HEK293 (cell line): ENCODE results near the gene BIN1.

Experiments used
- CTCF ChIA-PET: fragments of 350-600 bp; formaldehyde crosslinking; extraction: SDS; loops from one replicate; lab custom pipeline; 2021; ENCODE audit warnings: antibody characterized with exemption; lab: Yijun Ruan, JAX
- POLR2A ChIA-PET: fragments of 300-600 bp; formaldehyde crosslinking; extraction: SDS; loops from one replicate; lab custom pipeline; 2020; ENCODE audit warnings: antibody characterized with exemption, inconsistent platforms; lab: Yijun Ruan, JAX
- H3K27ac ChIP-seq: fragments of 200-500 bp; sonication (Bioruptor generic); 2 replicates; pipeline ENCODE4 v1.5.1; 2014; ENCODE audit warnings: low read depth, low read length, control low read depth, inconsistent platforms; ENCODE audit errors: extremely low read depth
- H3K36me3 ChIP-seq, 2 experiments: fragments of 200-500 bp in 1 of 2; sonication (Bioruptor generic) in 1 of 2; 1 replicate in 1 of 2; 2 replicates in 1 of 2; pipeline ENCODE4 v1.5.1; 2014 to 2017; ENCODE audit warnings: inconsistent platforms in 2 of 2, low read length in 2 of 2; ENCODE audit not compliant: control insufficient read depth in 2 of 2, insufficient read depth in 1 of 2
- H3K4me1 ChIP-seq: fragments of 200-500 bp; sonication (Bioruptor generic); 2 replicates; pipeline ENCODE4 v1.5.1; 2014; ENCODE audit warnings: mild to moderate bottlenecking, low read length, inconsistent platforms; ENCODE audit not compliant: control insufficient read depth, insufficient read depth
- H3K4me3 ChIP-seq: 2 replicates; pipeline ENCODE4 v1.5.1; 2011; ENCODE audit warnings: low read depth, mild to moderate bottlenecking, control low read depth, low read length, moderate library complexity
- H3K9me3 ChIP-seq: fragments of 200-500 bp; sonication (Bioruptor generic); 2 replicates; pipeline ENCODE4 v1.5.1; 2014; ENCODE audit warnings: low read depth, low read length, inconsistent platforms; ENCODE audit not compliant: control insufficient read depth, insufficient read depth
- BCL11B ChIP-seq: fragments of 450-650 bp; formaldehyde crosslinking; IDR thresholded peaks from 2 replicates; pipeline ENCODE4 v1.5.1; 2016; ENCODE audit warnings: low read depth, missing biosample characterization, missing genetic modification characterization
- FEZF1 ChIP-seq: fragments of 450-650 bp; formaldehyde crosslinking; IDR thresholded peaks from 2 replicates; pipeline ENCODE4 v1.5.1; 2016; ENCODE audit warnings: missing biosample characterization, missing genetic modification characterization
- GLIS2 ChIP-seq: fragments of 450-650 bp; formaldehyde crosslinking; IDR thresholded peaks from 2 replicates; pipeline ENCODE4 v1.5.1; 2016; ENCODE audit warnings: missing biosample characterization, missing genetic modification characterization
- HIC1 ChIP-seq: fragments of 450-650 bp; formaldehyde crosslinking; IDR thresholded peaks from 2 replicates; pipeline ENCODE4 v1.5.1; 2016; ENCODE audit warnings: missing biosample characterization, missing genetic modification characterization
- HOXC10 ChIP-seq: sonication (generic); formaldehyde crosslinking; IDR thresholded peaks from 2 replicates; pipeline ENCODE4 v1.8.1; 2023; ENCODE audit warnings: mild to moderate bottlenecking, missing genetic modification reagents
- KLF10 ChIP-seq: fragments of 450-650 bp; IDR thresholded peaks from 2 replicates; pipeline ENCODE4 v1.5.1; 2018; ENCODE audit warnings: missing biosample characterization, mild to moderate bottlenecking, missing genetic modification characterization
- KLF7 ChIP-seq: fragments of 450-650 bp; formaldehyde crosslinking; IDR thresholded peaks from 2 replicates; pipeline ENCODE4 v1.5.1; 2016; ENCODE audit warnings: missing biosample characterization, missing genetic modification characterization, borderline replicate concordance
- MZF1 ChIP-seq: fragments of 450-650 bp; formaldehyde crosslinking; IDR thresholded peaks from 2 replicates; pipeline ENCODE4 v1.5.1; 2017; ENCODE audit warnings: missing biosample characterization, missing genetic modification characterization, borderline replicate concordance
- PBX3 ChIP-seq: sonication (generic); formaldehyde crosslinking; IDR thresholded peaks from 2 replicates; pipeline ENCODE4 v1.8.1; 2022; ENCODE audit warnings: mild to moderate bottlenecking, moderate library complexity, missing genetic modification reagents
- ZBTB6 ChIP-seq: fragments of 450-650 bp; formaldehyde crosslinking; IDR thresholded peaks from 2 replicates; pipeline ENCODE4 v1.5.1; 2017; ENCODE audit warnings: missing biosample characterization, missing genetic modification characterization
- ZFP3 ChIP-seq: fragments of 450-650 bp; formaldehyde crosslinking; IDR thresholded peaks from 2 replicates; pipeline ENCODE4 v1.5.1; 2016; ENCODE audit warnings: low read depth, missing biosample characterization, missing genetic modification characterization
- ZNF211 ChIP-seq: fragments of 450-650 bp; formaldehyde crosslinking; IDR thresholded peaks from 2 replicates; pipeline ENCODE4 v1.5.1; 2016; ENCODE audit warnings: low read depth, missing biosample characterization, missing genetic modification characterization
- ZNF214 ChIP-seq: fragments of 450-650 bp; formaldehyde crosslinking; IDR thresholded peaks from 2 replicates; pipeline ENCODE4 v1.5.1; 2017; ENCODE audit warnings: missing biosample characterization, mild to moderate bottlenecking, missing genetic modification characterization, borderline replicate concordance
- ZNF221 ChIP-seq: fragments of 450-650 bp; formaldehyde crosslinking; IDR thresholded peaks from 2 replicates; pipeline ENCODE4 v1.5.1; 2017; ENCODE audit warnings: missing biosample characterization, missing genetic modification characterization, borderline replicate concordance
- ZNF274 ChIP-seq, 2 experiments: fragments of 200-500 bp in 1 of 2; fragments of 450-650 bp in 1 of 2; sonication (Bioruptor generic) in 1 of 2; formaldehyde crosslinking in 1 of 2; IDR thresholded peaks; 2 replicates each; pipeline versions ENCODE4 v1.5.1 to v1.6.1; 2014 to 2016; ENCODE audit warnings: borderline replicate concordance in 1 of 2, inconsistent platforms in 1 of 2, low read length in 1 of 2, missing biosample characterization in 1 of 2, missing genetic modification characterization in 1 of 2
- ZNF433 ChIP-seq: fragments of 450-650 bp; formaldehyde crosslinking; IDR thresholded peaks from 2 replicates; pipeline ENCODE4 v1.5.1; 2016; ENCODE audit warnings: missing biosample characterization, missing genetic modification characterization, low read depth
- ZNF610 ChIP-seq: fragments of 450-650 bp; formaldehyde crosslinking; IDR thresholded peaks from 2 replicates; pipeline ENCODE4 v1.5.1; 2016; ENCODE audit warnings: missing biosample characterization, missing genetic modification characterization, borderline replicate concordance
- ZNF639 ChIP-seq: fragments of 450-650 bp; formaldehyde crosslinking; IDR thresholded peaks from 2 replicates; pipeline ENCODE4 v1.5.1; 2016; ENCODE audit warnings: missing biosample characterization, missing genetic modification characterization
- ZNF654 ChIP-seq: fragments of 450-650 bp; formaldehyde crosslinking; IDR thresholded peaks from 2 replicates; pipeline ENCODE4 v1.5.1; 2016; ENCODE audit warnings: low read depth, missing biosample characterization, missing genetic modification characterization
- ZNF670 ChIP-seq: fragments of 450-650 bp; formaldehyde crosslinking; IDR thresholded peaks from 2 replicates; pipeline ENCODE4 v1.5.1; 2016; ENCODE audit warnings: missing biosample characterization, missing genetic modification characterization, low read depth
- ZNF701 ChIP-seq: fragments of 450-650 bp; formaldehyde crosslinking; IDR thresholded peaks from 2 replicates; pipeline ENCODE4 v1.5.1; 2016; ENCODE audit warnings: missing biosample characterization, missing genetic modification characterization
- ZSCAN16 ChIP-seq: fragments of 450-650 bp; formaldehyde crosslinking; IDR thresholded peaks from 2 replicates; pipeline ENCODE4 v1.5.1; 2016; ENCODE audit warnings: missing biosample characterization, missing genetic modification characterization
- ZXDB ChIP-seq: fragments of 450-650 bp; formaldehyde crosslinking; IDR thresholded peaks from 2 replicates; pipeline ENCODE4 v1.5.1; 2016; ENCODE audit warnings: missing biosample characterization, missing genetic modification characterization
- TF ChIP-seq, protein P1 (sequence below): fragments of 450-650 bp; formaldehyde crosslinking; optimal IDR thresholded peaks from 2 replicates; pipeline ENCODE3; 2016; ENCODE audit warnings: missing biosample characterization, mild to moderate bottlenecking, missing genetic modification characterization
- TF ChIP-seq, protein P2 (sequence below): fragments of 450-650 bp; formaldehyde crosslinking; IDR thresholded peaks from 2 replicates; pipeline ENCODE4 v1.5.1; 2017; ENCODE audit warnings: missing biosample characterization, missing genetic modification characterization

BIN1 gene

DNA sequence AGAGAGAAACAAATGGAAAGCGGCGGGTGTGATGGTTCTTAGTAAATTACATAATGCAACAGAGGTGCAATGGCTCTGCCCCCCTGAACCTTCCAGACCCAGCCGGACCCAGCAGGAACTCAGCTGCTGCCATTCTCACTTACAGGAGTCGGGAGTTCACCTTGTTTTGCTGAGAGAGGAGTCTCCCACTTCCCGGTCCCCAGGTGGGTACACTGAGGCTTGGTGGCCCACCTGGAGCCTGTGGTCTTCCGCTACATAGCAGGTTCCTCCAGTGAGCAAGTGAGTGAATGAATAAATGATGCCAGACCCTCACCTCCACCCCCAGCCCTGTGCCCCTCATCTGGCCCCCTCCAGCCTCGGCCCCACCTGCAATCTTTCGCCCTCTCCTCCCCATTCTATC, 11.2 kb downstream of the BIN1 start:
- no peaks in the 10 kb centered on the region for H3K9me3 ChIP-seq
- no peak overlapping the region for H3K4me3 ChIP-seq
- no peak overlapping the region for H3K27ac ChIP-seq
- TF ChIP-seq ZNF274 (IDR thresholded peaks at IDR 0.05; ENCODE audit: low read length): no peak
- TF ChIP-seq ZNF274 (tag by site-specific recombination; IDR thresholded peaks at IDR 0.05; ENCODE audit: borderline replicate concordance): no peak
- TF ChIP-seq ZNF433 (tag by site-specific recombination): no peak
- no peak for TF ChIP-seq ZBTB6 (tag by site-specific recombination)
- no peak for TF ChIP-seq MZF1
- no peak for TF ChIP-seq ZNF214 (tag by site-specific recombination)
- no peak for TF ChIP-seq ZNF610 (tag by site-specific recombination)
- TF ChIP-seq, protein P1, sequence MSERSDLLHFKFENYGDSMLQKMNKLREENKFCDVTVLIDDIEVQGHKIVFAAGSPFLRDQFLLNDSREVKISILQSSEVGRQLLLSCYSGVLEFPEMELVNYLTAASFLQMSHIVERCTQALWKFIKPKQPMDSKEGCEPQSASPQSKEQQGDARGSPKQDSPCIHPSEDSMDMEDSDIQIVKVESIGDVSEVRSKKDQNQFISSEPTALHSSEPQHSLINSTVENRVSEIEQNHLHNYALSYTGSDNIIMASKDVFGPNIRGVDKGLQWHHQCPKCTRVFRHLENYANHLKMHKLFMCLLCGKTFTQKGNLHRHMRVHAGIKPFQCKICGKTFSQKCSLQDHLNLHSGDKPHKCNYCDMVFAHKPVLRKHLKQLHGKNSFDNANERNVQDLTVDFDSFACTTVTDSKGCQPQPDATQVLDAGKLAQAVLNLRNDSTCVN: no peak
- TF ChIP-seq ZSCAN16 (tag by site-specific recombination): no peak
- TF ChIP-seq ZNF639: no peak
- TF ChIP-seq ZNF670 (tag by site-specific recombination): no peak
- TF ChIP-seq ZNF701 (tag by site-specific recombination): no peak
- TF ChIP-seq ZNF221 (tag by site-specific recombination): no peak
- TF ChIP-seq ZFP3: no peak
- TF ChIP-seq HOXC10 (CRISPR knock-in tag): no peak
- no peak for TF ChIP-seq PBX3 (CRISPR knock-in tag)
- TF ChIP-seq, protein P2, sequence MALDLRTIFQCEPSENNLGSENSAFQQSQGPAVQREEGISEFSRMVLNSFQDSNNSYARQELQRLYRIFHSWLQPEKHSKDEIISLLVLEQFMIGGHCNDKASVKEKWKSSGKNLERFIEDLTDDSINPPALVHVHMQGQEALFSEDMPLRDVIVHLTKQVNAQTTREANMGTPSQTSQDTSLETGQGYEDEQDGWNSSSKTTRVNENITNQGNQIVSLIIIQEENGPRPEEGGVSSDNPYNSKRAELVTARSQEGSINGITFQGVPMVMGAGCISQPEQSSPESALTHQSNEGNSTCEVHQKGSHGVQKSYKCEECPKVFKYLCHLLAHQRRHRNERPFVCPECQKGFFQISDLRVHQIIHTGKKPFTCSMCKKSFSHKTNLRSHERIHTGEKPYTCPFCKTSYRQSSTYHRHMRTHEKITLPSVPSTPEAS (tag by site-specific recombination): no peak
- TF ChIP-seq KLF7: no peak
- CTCF ChIA-PET: interaction anchor here (0.6 kb wide), 1 partner anchor 96 kb away, joined by 3 read pairs; no protein-coding TSS in a partner anchor
- no peaks in the 10 kb centered on the region for H3K36me3 ChIP-seq
- 0 out of 2 replicates have a peak, but pooled peaks cover 5% of the 10 kb centered on the region for H3K4me1 ChIP-seq
- POLR2A ChIA-PET: no interaction called here

- Histone ChIP-seq H3K9me3 (no peaks in the 10 kb centered on the region), H3K36me3 (no peaks in the 10 kb centered on the region), H3K4me1 (0 out of 2 replicates have a peak, but pooled peaks cover 5% of the 10 kb centered on the region), H3K4me3 (no peak overlapping the region), H3K27ac (no peak overlapping the region)
- CTCF ChIA-PET: no interaction called here
- TF ChIP-seq ZNF701 (tag by site-specific recombination) (no peak), KLF10 (tag by site-specific recombination) (no peak), BCL11B (tag by site-specific recombination) (no peak), HIC1 (tag by site-specific recombination) (no peak), ZXDB (tag by site-specific recombination) (no peak), ZNF654 (tag by site-specific recombination) (no peak), GLIS2 (tag by site-specific recombination) (no peak), ZNF211 (tag by site-specific recombination) (no peak), FEZF1 (no peak), ZNF214 (tag by site-specific recombination) (no peak)
- TF ChIP-seq, protein P1: no peak
- POLR2A ChIA-PET: no interaction called here
Observed at GRCh38 chr2:127095367-127095641, 11.7 kb downstream of the BIN1 start.
